H9 (cell line): ENCODE results near the gene ZNF816. TPM values are rescaled to one million over a fixed set of nuclear protein-coding genes. Genes with fewer than 3 reads are reported as not detected.

Source experiments
- DNase-seq: peaks from one replicate; pipeline ENCODE4 v3.0.0-alpha.2; 2017
- H2AFZ ChIP-seq: one replicate; pipeline ENCODE4 v1.6.1; 2013; ENCODE audit warnings: mild to moderate bottlenecking, low read length, control low read depth, moderate library complexity
- H2AK5ac ChIP-seq: 2 replicates; pipeline ENCODE4 v1.6.1; 2013; ENCODE audit warnings: low read length, control low read depth, mixed read lengths; ENCODE audit not compliant: insufficient read length
- H2BK120ac ChIP-seq: one replicate; pipeline ENCODE4 v1.6.1; 2013; ENCODE audit warnings: low read depth, mild to moderate bottlenecking, low read length, control low read depth, inconsistent platforms; ENCODE audit not compliant: poor library complexity, severe bottlenecking
- H2BK12ac ChIP-seq: 2 replicates; pipeline ENCODE4 v1.6.1; 2013; ENCODE audit warnings: low read length, control low read depth, mixed read lengths, low read depth; ENCODE audit not compliant: insufficient read length
- H2BK15ac ChIP-seq: 2 replicates; pipeline ENCODE4 v1.6.1; 2013; ENCODE audit warnings: low read depth, low read length, control low read depth
- H2BK20ac ChIP-seq: one replicate; pipeline ENCODE4 v1.6.1; 2013; ENCODE audit warnings: low read depth, mild to moderate bottlenecking, low read length, control low read depth, inconsistent platforms; ENCODE audit not compliant: poor library complexity, severe bottlenecking
- H2BK5ac ChIP-seq: 2 replicates; pipeline ENCODE4 v1.6.1; 2013; ENCODE audit warnings: low read length, control low read depth, mixed read lengths; ENCODE audit not compliant: insufficient read length
- H3K14ac ChIP-seq: 2 replicates; pipeline ENCODE4 v1.6.1; 2013; ENCODE audit warnings: low read length, control low read depth; ENCODE audit not compliant: insufficient read depth
- H3K18ac ChIP-seq: 2 replicates; pipeline ENCODE4 v1.6.1; 2013; ENCODE audit warnings: low read depth, mild to moderate bottlenecking, mixed read lengths, low read length, control low read depth; ENCODE audit not compliant: insufficient read length
- H3K23ac ChIP-seq: 2 replicates; pipeline ENCODE4 v1.6.1; 2013; ENCODE audit warnings: low read length, control low read depth, mixed read lengths, low read depth; ENCODE audit not compliant: insufficient read length
- H3K23me2 ChIP-seq: 2 replicates; pipeline ENCODE4 v1.6.1; 2013; ENCODE audit warnings: low read depth, mild to moderate bottlenecking, mixed read lengths, low read length, control low read depth; ENCODE audit not compliant: insufficient read length, poor library complexity, severe bottlenecking
- H3K27ac ChIP-seq: 2 replicates; pipeline ENCODE4 v1.5.1; 2013; ENCODE audit warnings: low read length, control low read depth, mixed read lengths, low read depth; ENCODE audit not compliant: insufficient read length
- H3K27me3 ChIP-seq: 2 replicates; pipeline ENCODE4 v1.6.1; 2013; ENCODE audit warnings: low read length, control low read depth, inconsistent platforms; ENCODE audit not compliant: insufficient read depth
- H3K4ac ChIP-seq: 2 replicates; pipeline ENCODE4 v1.6.1; 2013; ENCODE audit warnings: low read depth, mild to moderate bottlenecking, control low read depth, inconsistent platforms, low read length, moderate library complexity
- H3K4me1 ChIP-seq: 2 replicates; pipeline ENCODE4 v1.6.1; 2013; ENCODE audit warnings: low read length, control low read depth, inconsistent platforms; ENCODE audit not compliant: insufficient read depth
- H3K4me2 ChIP-seq: 2 replicates; pipeline ENCODE4 v1.6.1; 2013; ENCODE audit warnings: low read length, control low read depth, mixed read lengths; ENCODE audit not compliant: insufficient read length, insufficient read depth
- H3K56ac ChIP-seq: 2 replicates; pipeline ENCODE4 v1.6.1; 2013; ENCODE audit warnings: low read depth, mild to moderate bottlenecking, mixed read lengths, low read length, control low read depth; ENCODE audit not compliant: insufficient read length
- H3K79me1 ChIP-seq: 2 replicates; pipeline ENCODE4 v1.6.1; 2013; ENCODE audit warnings: low read depth, mild to moderate bottlenecking, moderate library complexity, low read length, control low read depth, inconsistent platforms; ENCODE audit not compliant: insufficient read depth, poor library complexity, severe bottlenecking
- H3K79me2 ChIP-seq: 2 replicates; pipeline ENCODE4 v1.6.1; 2013; ENCODE audit warnings: low read length, control low read depth, inconsistent platforms; ENCODE audit not compliant: insufficient read depth
- H3K9ac ChIP-seq: 2 replicates; pipeline ENCODE4 v1.6.1; 2013; ENCODE audit warnings: low read length, control low read depth, mixed read lengths; ENCODE audit not compliant: insufficient read length; ENCODE audit errors: extremely low read depth
- H3K9me3 ChIP-seq: one replicate; pipeline ENCODE4 v1.6.1; 2013; ENCODE audit warnings: low read depth, low read length, inconsistent platforms; ENCODE audit not compliant: control insufficient read depth
- H3T11ph ChIP-seq: one replicate; pipeline ENCODE4 v1.6.1; 2013; ENCODE audit warnings: mild to moderate bottlenecking, low read length, control low read depth, inconsistent platforms
- H4K20me1 ChIP-seq: one replicate; pipeline ENCODE4 v1.6.1; 2013; ENCODE audit not compliant: control insufficient read depth, insufficient read length, insufficient read depth
- H4K5ac ChIP-seq: 2 replicates; pipeline ENCODE4 v1.6.1; 2013; ENCODE audit warnings: low read depth, mild to moderate bottlenecking, mixed read lengths, low read length, control low read depth; ENCODE audit not compliant: insufficient read length
- H4K8ac ChIP-seq: replicated peaks from 2 replicates; pipeline ENCODE4 v1.6.1; 2013; ENCODE audit warnings: low read length, control low read depth, mixed read lengths, low read depth; ENCODE audit not compliant: insufficient read length
- H4K91ac ChIP-seq: 2 replicates; pipeline ENCODE4 v1.6.1; 2013; ENCODE audit warnings: low read depth, mild to moderate bottlenecking, moderate library complexity, mixed read lengths, low read length, control low read depth; ENCODE audit not compliant: insufficient read length
- H3K27ac Mint-ChIP-seq, 3 experiments: 2 replicates in 2 of 3; 3 replicates in 1 of 3; pipeline ENCODE4 v1.8.0; 2020 to 2021; ENCODE audit warnings: mixed read lengths in 3 of 3, mild to moderate bottlenecking in 1 of 3, moderate library complexity in 1 of 3
- H3K27me3 Mint-ChIP-seq: 2 replicates; pipeline ENCODE4 v1.8.0; 2021; ENCODE audit warnings: low read depth, mild to moderate bottlenecking, moderate library complexity, mixed read lengths
- H3K36me3 Mint-ChIP-seq, 3 experiments: 2 replicates in 2 of 3; 3 replicates in 1 of 3; pipeline ENCODE4 v1.8.0; 2020 to 2021; ENCODE audit warnings: low read depth in 3 of 3, mixed read lengths in 3 of 3; ENCODE audit not compliant: insufficient read depth in 1 of 3
- H3K4me1 Mint-ChIP-seq, 2 experiments: 2 replicates each; pipeline ENCODE4 v1.8.0; 2020; ENCODE audit warnings: mixed read lengths in 2 of 2
- H3K4me3 Mint-ChIP-seq, 2 experiments: 2 replicates in 1 of 2; 3 replicates in 1 of 2; pipeline ENCODE4 v1.8.0; 2020 to 2021; ENCODE audit warnings: mild to moderate bottlenecking in 2 of 2, mixed read lengths in 2 of 2, moderate library complexity in 1 of 2
- H3K9me3 Mint-ChIP-seq, 2 experiments: 2 replicates in 1 of 2; 3 replicates in 1 of 2; pipeline ENCODE4 v1.8.0; 2020; ENCODE audit warnings: mild to moderate bottlenecking in 2 of 2, mixed read lengths in 2 of 2, moderate library complexity in 1 of 2
- whole genome bisulfite sequencing: extraction: QIAGEN DNeasy Blood & Tissue Kit; methylation state at CpG from one replicate; pipeline ENCODE4 v1.1.7; 2013; ENCODE audit warnings: missing lambda C conversion rate, low lambda C conversion rate, mixed read lengths; ENCODE audit not compliant: insufficient read length; ENCODE audit errors: extremely low coverage; 5-methylcytosine and 5-hydroxymethylcytosine counted together
- long read RNA-seq: library from polyadenylated mRNA; unstranded; transcript quantifications from one replicate; pipeline ENCODE4 v2.0.0, GENCODE V29; 2020
- total RNA-seq: library from RNA; stranded (reverse); gene quantifications from 2 replicates; pipeline ENCODE4 v1.2.1, GENCODE V29; 2021
- TF ChIP-seq, protein P1 (sequence below): fragments of 200-600 bp; sonication (generic); conservative IDR thresholded peaks from 3 replicates; pipeline ENCODE4 v1.8.0; 2021; ENCODE audit warnings: antibody characterized with exemption, mild to moderate bottlenecking

ZNF816 gene
- total RNA-seq = 14.0 and 15.1 TPM in 2 replicates
- long read RNA-seq, transcript ZNF816-206 (4 exons, 2,504 nt) = major isoform, 44 of 79 reads
- long read RNA-seq, transcript ZNF816-207 (4 exons, 553 nt) = minor isoform, 22 of 79 reads
- long read RNA-seq, partial matches to known transcripts = 1 of 79 reads
- long read RNA-seq, other reads (novel, unspliced or antisense) = 6 of 79 reads

DNA sequence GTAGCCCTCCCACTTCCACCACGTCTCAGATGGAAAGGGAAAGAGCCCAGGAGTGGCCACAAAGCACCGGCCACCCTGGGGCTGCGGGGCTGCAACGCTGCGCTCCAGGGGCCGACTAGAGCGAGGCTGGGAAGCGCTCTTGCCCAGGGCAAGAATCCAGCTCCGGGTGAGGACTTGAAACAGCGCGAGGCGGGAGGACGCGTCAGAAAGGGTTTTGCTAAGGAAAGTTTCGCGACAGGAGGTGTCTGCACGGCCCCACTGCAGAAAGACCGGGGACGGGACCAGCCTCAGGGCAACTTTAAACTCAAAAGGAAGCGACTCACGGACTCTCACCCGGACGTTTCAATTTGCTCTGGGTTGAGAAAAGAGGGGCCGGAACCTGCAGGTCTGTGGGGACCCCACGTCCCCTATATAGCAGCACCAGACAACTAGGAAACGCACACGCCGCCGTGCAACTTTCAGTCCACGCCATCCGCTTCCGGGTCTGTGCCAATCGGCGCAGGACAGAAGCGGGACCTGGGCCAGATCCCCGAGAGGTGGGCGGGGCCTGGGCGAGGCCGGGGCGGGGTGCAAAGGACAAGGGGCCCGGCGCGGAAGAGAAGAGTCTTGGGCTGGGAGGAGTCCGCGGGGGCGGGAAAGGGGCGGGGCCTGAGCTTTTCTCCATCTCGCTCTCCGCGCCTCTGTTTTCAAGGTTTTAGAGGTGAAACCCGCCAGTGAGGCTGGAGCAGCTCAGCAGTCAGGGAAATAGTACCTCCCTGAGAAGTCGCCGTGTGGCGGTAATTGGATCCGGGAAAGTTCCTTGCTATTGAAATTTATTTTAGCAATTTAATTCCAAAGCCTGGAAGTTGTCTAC lies at the start of gene ZNF816:
Gene ZNF816 (minus strand): TSS at position 488 of the 853 bp plus-strand sequence. CDS start 6,792 bp downstream, outside the sequence.
- no CpG with 5 or more reads among the region's 55 CpGs for WGBS
- Histone ChIP-seq H3K79me2 (no peaks in the 10 kb centered on the region; the same call in 1 of the 2 replicates), H2BK20ac (no peak within 1 kb of the TSS), H3T11ph (no peak within 1 kb of the TSS), H2BK15ac (no peak within 1 kb of the TSS), H3K23ac (no peak within 1 kb of the TSS), H3K79me1 (no peaks in the 10 kb centered on the region), H3K27me3 (no peaks in the 10 kb centered on the region), H3K4me1 (no peaks in the 10 kb centered on the region), H3K18ac (peak within 1 kb of the TSS; percentile 39), H4K91ac (no peak within 1 kb of the TSS), H2BK12ac (no peak within 1 kb of the TSS), H3K27ac (peak within 1 kb of the TSS; percentile 35), H4K8ac (no peak within 1 kb of the TSS), H3K23me2 (peaks cover 9% of the 10 kb centered on the region), H3K4me2 (peak within 1 kb of the TSS; percentile 95), H4K20me1 (no peaks in the 10 kb centered on the region), H3K9ac (peak within 1 kb of the TSS; percentile 68), H2AK5ac (no peak within 1 kb of the TSS), H3K9me3 (no peaks in the 10 kb centered on the region), H3K56ac (no peak within 1 kb of the TSS), H4K5ac (no peak within 1 kb of the TSS), H3K14ac (peak within 1 kb of the TSS; percentile 44; the same call in 1 of the 2 replicates), H2AFZ (peak within 1 kb of the TSS; percentile 91), H3K4ac (no peak within 1 kb of the TSS), H2BK120ac (no peak within 1 kb of the TSS), H2BK5ac (no peak within 1 kb of the TSS)
- DNase-seq = peak; percentile 99
- Mint-ChIP-seq H3K27me3 (peaks cover 4% of the 10 kb centered on the region; the same call in 1 of the 2 replicates), H3K27ac (peak within 1 kb of the TSS; percentile 91 to 94 (median 93); a peak in 5 of 7 replicates), H3K4me1 (peaks cover 21 to 22% of the 10 kb centered on the region in 2 experiments), H3K9me3 (peaks cover 4 to 9% of the 10 kb centered on the region in 2 experiments; a peak in 4 of 5 replicates), H3K36me3 (peaks cover 14 to 27% (median 18%) of the 10 kb centered on the region in 3 experiments), H3K4me3 (peak within 1 kb of the TSS; percentile 90 to 99)
- TF ChIP-seq, protein P1, sequence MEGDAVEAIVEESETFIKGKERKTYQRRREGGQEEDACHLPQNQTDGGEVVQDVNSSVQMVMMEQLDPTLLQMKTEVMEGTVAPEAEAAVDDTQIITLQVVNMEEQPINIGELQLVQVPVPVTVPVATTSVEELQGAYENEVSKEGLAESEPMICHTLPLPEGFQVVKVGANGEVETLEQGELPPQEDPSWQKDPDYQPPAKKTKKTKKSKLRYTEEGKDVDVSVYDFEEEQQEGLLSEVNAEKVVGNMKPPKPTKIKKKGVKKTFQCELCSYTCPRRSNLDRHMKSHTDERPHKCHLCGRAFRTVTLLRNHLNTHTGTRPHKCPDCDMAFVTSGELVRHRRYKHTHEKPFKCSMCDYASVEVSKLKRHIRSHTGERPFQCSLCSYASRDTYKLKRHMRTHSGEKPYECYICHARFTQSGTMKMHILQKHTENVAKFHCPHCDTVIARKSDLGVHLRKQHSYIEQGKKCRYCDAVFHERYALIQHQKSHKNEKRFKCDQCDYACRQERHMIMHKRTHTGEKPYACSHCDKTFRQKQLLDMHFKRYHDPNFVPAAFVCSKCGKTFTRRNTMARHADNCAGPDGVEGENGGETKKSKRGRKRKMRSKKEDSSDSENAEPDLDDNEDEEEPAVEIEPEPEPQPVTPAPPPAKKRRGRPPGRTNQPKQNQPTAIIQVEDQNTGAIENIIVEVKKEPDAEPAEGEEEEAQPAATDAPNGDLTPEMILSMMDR = no peak
